CD14-positive monocyte (primary cell): ENCODE data around the gene CCDC90B. TPM values are rescaled to one million over a fixed set of nuclear protein-coding genes. Genes with fewer than 3 reads are reported as not detected.
A peak's percentile ranks its signal among the peaks of the same experiment; 100 is the strongest.

ENCODE experiments used
- DNase-seq, 3 donors: peaks; one replicate each; pipeline ENCODE4 v3.0.0-alpha.2; 2011 to 2022
- H2AFZ ChIP-seq: 2 replicates; pipeline ENCODE4 v1.6.0; 2012; ENCODE audit warnings: mild to moderate bottlenecking, low read depth, low read length, inconsistent platforms; ENCODE audit not compliant: insufficient read depth, poor library complexity, severe bottlenecking
- H3K27ac ChIP-seq, 2 donors: 1 replicate in 1 of 2; 2 replicates in 1 of 2; pipeline ENCODE4 v1.5.1; 2012 to 2013; ENCODE audit warnings: low read length in 2 of 2, control low read depth in 1 of 2, inconsistent platforms in 1 of 2, low read depth in 1 of 2, mild to moderate bottlenecking in 1 of 2
- H3K27me3 ChIP-seq, 2 donors: one replicate each; pipeline versions ENCODE4 v1.6.0 to v1.6.1; 2011 to 2013; ENCODE audit warnings: low read length in 2 of 2; ENCODE audit not compliant: control insufficient read depth in 2 of 2, insufficient read depth in 2 of 2
- H3K36me3 ChIP-seq, 2 donors: replicated peaks in 1 of 2; 1 replicate in 1 of 2; 2 replicates in 1 of 2; pipeline versions ENCODE4 v1.5.1 to v1.6.1; 2012 to 2013; ENCODE audit warnings: low read length in 2 of 2, control low read depth in 1 of 2, inconsistent platforms in 1 of 2, mild to moderate bottlenecking in 1 of 2; ENCODE audit not compliant: insufficient read depth in 2 of 2, control insufficient read depth in 1 of 2
- H3K4me1 ChIP-seq, 2 donors: 1 replicate in 1 of 2; 2 replicates in 1 of 2; pipeline versions ENCODE4 v1.5.1 to v1.6.1; 2012 to 2013; ENCODE audit warnings: low read length in 2 of 2, control low read depth in 1 of 2, inconsistent platforms in 1 of 2, mild to moderate bottlenecking in 1 of 2, moderate library complexity in 1 of 2; ENCODE audit not compliant: insufficient read depth in 2 of 2, control insufficient read depth in 1 of 2
- H3K4me2 ChIP-seq: replicated peaks from 2 replicates; pipeline ENCODE3; 2012; ENCODE audit warnings: low read length, moderate library complexity, mild to moderate bottlenecking; ENCODE audit not compliant: poor library complexity, severe bottlenecking; ENCODE audit errors: extremely low read depth
- H3K4me3 ChIP-seq, 3 experiments: fragments of 200-600 bp in 1 of 3; sonication (generic) in 1 of 3; replicated peaks in 1 of 3; 1 replicate in 2 of 3; 2 replicates in 1 of 3; pipeline ENCODE4 v1.5.1; 2011 to 2013; ENCODE audit warnings: low read length in 3 of 3, mild to moderate bottlenecking in 3 of 3, control low read depth in 2 of 3, low read depth in 2 of 3, inconsistent platforms in 1 of 3, moderate library complexity in 1 of 3
- H3K79me2 ChIP-seq: 2 replicates; pipeline ENCODE4 v1.6.0; 2012; ENCODE audit warnings: mild to moderate bottlenecking, control low read depth, inconsistent platforms, low read length, moderate library complexity; ENCODE audit not compliant: insufficient read depth
- H3K9ac ChIP-seq: 2 replicates; pipeline ENCODE4 v1.6.0; 2017; ENCODE audit warnings: low read length, mild to moderate bottlenecking; ENCODE audit not compliant: insufficient read depth, poor library complexity, severe bottlenecking
- H3K9me3 ChIP-seq, 2 donors: replicated peaks in 1 of 2; 1 replicate in 1 of 2; 2 replicates in 1 of 2; pipeline versions ENCODE4 v1.5.1 to v1.6.1; 2012 to 2013; ENCODE audit warnings: low read length in 2 of 2, control low read depth in 1 of 2; ENCODE audit not compliant: control insufficient read depth in 1 of 2, insufficient read depth in 1 of 2
- H4K20me1 ChIP-seq: 2 replicates; pipeline ENCODE4 v1.6.0; 2012; ENCODE audit warnings: mild to moderate bottlenecking, low read length, control low read depth, moderate library complexity; ENCODE audit not compliant: insufficient read depth
- H3K27ac Mint-ChIP-seq, 7 donors: one replicate each; pipeline ENCODE4 v1.8.0; 2020; ENCODE audit warnings: mild to moderate bottlenecking in 7 of 7, mixed read lengths in 7 of 7, moderate library complexity in 6 of 7, inconsistent platforms in 2 of 7
- H3K27me3 Mint-ChIP-seq, 3 donors: one replicate each; pipeline ENCODE4 v1.8.0; 2021 to 2022; ENCODE audit warnings: low read depth in 3 of 3, mild to moderate bottlenecking in 3 of 3, mixed read lengths in 3 of 3, moderate library complexity in 3 of 3, inconsistent platforms in 1 of 3
- H3K36me3 Mint-ChIP-seq, 2 donors: one replicate each; pipeline ENCODE4 v1.8.0; 2020; ENCODE audit warnings: mixed read lengths in 2 of 2, inconsistent platforms in 1 of 2, mild to moderate bottlenecking in 1 of 2
- H3K4me1 Mint-ChIP-seq: one replicate; pipeline ENCODE4 v1.8.0; 2020; ENCODE audit warnings: mild to moderate bottlenecking, mixed read lengths
- H3K4me3 Mint-ChIP-seq, 2 donors: one replicate each; pipeline ENCODE4 v1.8.0; 2020; ENCODE audit warnings: mild to moderate bottlenecking in 2 of 2, mixed read lengths in 2 of 2, moderate library complexity in 1 of 2
- H3K9me3 Mint-ChIP-seq, 7 donors: one replicate each; pipeline ENCODE4 v1.8.0; 2020 to 2022; ENCODE audit warnings: mixed read lengths in 7 of 7, mild to moderate bottlenecking in 6 of 7, moderate library complexity in 6 of 7, inconsistent platforms in 2 of 7
- WGBS: methylation state at CpG from one replicate; pipeline ENCODE4 v1.1.5; 2013; ENCODE audit warnings: missing lambda C conversion rate; ENCODE audit not compliant: insufficient coverage; 5-methylcytosine and 5-hydroxymethylcytosine counted together
- intact Hi-C, 2 donors: fragments of 100-400 bp; cut with micrococcal nuclease; formaldehyde crosslinking; loops; one replicate each; pipeline versions ENCODE4 v1.15.0 to v1.15.1; 2023
- polyA plus RNA-seq, 3 donors: library from polyadenylated mRNA; depleted of rRNA in 1 of 3; unstranded in 2 of 3; stranded (reverse) in 1 of 3; fragments of 300-500 nt in 2 of 3; fragments of >200 nt in 1 of 3; fragmentation: Illumina TruSeq in 2 of 3; gene quantifications; 1 replicate in 2 of 3; 2 replicates in 1 of 3; pipeline ENCODE4 v1.2.3, GENCODE V29; 2012 to 2021
- TF ChIP-seq, protein P1 (sequence below): fragments of 200-600 bp; IDR thresholded peaks from one replicate; pipeline ENCODE4 v1.8.0; 2022; ENCODE audit warnings: antibody characterized with exemption, mild to moderate bottlenecking

CCDC90B gene
- polyA plus RNA-seq, 3 donors = 15.3 to 46.2 (median 39.6) TPM

DNA sequence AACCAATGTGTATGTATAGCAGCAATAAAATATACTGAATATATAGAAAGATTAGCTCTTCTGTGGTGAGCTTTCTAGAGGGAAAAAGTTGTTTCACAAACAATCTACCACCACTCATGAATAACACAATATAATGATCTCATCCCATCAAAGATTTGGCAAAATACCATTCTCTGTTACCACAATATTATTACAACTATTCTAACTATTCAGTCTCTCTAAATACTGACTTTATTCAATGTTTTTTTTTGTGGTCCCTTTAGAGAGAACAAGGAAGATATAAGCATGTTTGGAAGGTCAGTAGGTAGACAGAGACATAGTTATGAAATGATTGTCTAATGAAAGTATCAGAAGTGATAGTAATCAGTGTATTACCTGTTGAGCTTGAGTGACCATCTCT is 7.8 kb downstream of the CCDC90B start:
- Histone ChIP-seq H3K36me3 (peaks cover 57 to 76% of the 10 kb centered on the region in 2 donors), H2AFZ (no peak overlapping the region), H3K27ac (no peak overlapping the region), H3K4me2 (no peak overlapping the region), H3K27me3 (no peaks in the 10 kb centered on the region), H3K4me1 (no peaks in the 10 kb centered on the region), H3K9ac (no peak overlapping the region), H3K4me3 (no peak overlapping the region), H3K9me3 (no peaks in the 10 kb centered on the region), H4K20me1 (no peaks in the 10 kb centered on the region), H3K79me2 (peaks cover 24% of the 10 kb centered on the region)
- peaks cover 8% of the 10 kb centered on the region for H3K4me1 Mint-ChIP-seq
- no peak for DNase-seq
- H3K9me3 Mint-ChIP-seq = no peaks in the 10 kb centered on the region
- H3K27me3 Mint-ChIP-seq = no peaks in the 10 kb centered on the region
- H3K27ac Mint-ChIP-seq = no peak overlapping the region
- no peak overlapping the region for H3K4me3 Mint-ChIP-seq
- intact Hi-C loops = no loop called here
- TF ChIP-seq, protein P1, sequence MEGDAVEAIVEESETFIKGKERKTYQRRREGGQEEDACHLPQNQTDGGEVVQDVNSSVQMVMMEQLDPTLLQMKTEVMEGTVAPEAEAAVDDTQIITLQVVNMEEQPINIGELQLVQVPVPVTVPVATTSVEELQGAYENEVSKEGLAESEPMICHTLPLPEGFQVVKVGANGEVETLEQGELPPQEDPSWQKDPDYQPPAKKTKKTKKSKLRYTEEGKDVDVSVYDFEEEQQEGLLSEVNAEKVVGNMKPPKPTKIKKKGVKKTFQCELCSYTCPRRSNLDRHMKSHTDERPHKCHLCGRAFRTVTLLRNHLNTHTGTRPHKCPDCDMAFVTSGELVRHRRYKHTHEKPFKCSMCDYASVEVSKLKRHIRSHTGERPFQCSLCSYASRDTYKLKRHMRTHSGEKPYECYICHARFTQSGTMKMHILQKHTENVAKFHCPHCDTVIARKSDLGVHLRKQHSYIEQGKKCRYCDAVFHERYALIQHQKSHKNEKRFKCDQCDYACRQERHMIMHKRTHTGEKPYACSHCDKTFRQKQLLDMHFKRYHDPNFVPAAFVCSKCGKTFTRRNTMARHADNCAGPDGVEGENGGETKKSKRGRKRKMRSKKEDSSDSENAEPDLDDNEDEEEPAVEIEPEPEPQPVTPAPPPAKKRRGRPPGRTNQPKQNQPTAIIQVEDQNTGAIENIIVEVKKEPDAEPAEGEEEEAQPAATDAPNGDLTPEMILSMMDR = no peak
- peaks cover 40 to 50% of the 10 kb centered on the region in 2 donors for H3K36me3 Mint-ChIP-seq

DNA sequence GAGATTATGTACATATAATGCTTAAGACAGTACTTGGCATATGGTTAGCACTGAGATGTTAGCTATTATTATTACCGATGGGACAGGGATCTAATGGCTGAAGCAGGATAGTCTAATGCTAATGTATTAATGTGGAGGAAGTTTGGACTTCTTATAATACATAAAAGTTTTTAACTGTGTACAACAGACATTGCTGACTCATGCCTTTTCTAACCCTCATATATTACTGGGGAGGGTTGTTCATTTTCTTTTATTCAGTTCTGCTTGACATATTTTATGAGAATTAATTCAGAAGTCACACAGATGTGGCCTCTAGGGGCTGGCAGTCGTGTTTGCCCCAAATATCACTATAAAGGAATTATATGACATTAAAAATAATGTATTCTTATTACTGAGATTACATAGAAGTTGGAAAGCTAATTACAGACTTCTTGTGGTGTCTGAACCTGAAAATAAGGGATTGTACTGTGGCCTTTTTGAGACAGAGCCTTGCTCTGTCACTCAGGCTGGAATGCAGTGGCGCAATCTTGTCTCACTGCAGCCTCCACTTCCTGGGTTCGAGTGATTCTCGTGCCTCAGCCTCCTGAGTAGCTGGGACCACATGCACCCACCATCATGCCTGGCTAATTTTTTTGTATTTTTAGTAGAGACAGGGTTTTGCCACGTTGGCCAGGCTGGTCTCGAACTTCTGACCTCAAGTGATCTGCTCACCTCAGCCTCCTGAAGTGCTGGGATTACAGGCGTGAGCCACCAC is 10.1 kb downstream of the CCDC90B start:
- Histone ChIP-seq H3K4me1 (no peaks in the 10 kb centered on the region), H3K9me3 (no peaks in the 10 kb centered on the region), H3K79me2 (peaks cover 8% of the 10 kb centered on the region), H3K27ac (no peak overlapping the region), H3K36me3 (peaks cover 68 to 93% of the 10 kb centered on the region in 2 donors), H3K27me3 (no peaks in the 10 kb centered on the region), H4K20me1 (no peaks in the 10 kb centered on the region), H3K4me3 (no peak overlapping the region), H3K9ac (no peak overlapping the region), H3K4me2 (no peak overlapping the region), H2AFZ (no peak overlapping the region)
- intact Hi-C loops = no loop called here
- H3K27ac Mint-ChIP-seq = peak overlapping the region in 1 of 7 donors; percentile 26
- H3K9me3 Mint-ChIP-seq = peaks cover 0 to 4% (median 3%) of the 10 kb centered on the region in 7 donors
- no peak for DNase-seq
- TF ChIP-seq, protein P1 = no peak
- no peak overlapping the region for H3K4me3 Mint-ChIP-seq
- WGBS = 87% methylated on average over 4 of the region's 8 CpGs
- no peaks in the 10 kb centered on the region for H3K27me3 Mint-ChIP-seq
- H3K36me3 Mint-ChIP-seq = peaks cover 54 to 67% of the 10 kb centered on the region in 2 donors
- no peaks in the 10 kb centered on the region for H3K4me1 Mint-ChIP-seq
